Measurements from ENCODE around the gene THRB.

Gene THRB

DNA sequence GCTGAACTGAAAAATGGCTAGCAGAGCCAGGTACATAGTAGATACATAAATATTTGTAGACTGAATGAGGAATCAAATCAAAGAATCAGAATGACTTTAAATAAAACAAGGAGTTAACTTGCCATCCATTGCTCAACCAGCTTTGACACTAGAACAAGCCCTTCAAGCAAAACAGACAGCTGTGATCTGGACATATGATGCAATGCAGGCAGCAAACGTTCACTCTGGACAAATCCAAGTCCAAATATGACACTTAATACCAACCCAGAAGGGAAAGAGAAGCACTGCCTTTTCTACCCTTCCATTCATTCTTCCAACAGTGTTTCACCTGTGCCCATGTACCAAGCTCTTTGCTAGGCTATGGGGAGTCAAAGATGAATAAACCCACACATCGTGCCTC, 4.5 kb downstream of the THRB start:
- DNase-seq (ENCODE audit: low spot score), result no peak

DNA sequence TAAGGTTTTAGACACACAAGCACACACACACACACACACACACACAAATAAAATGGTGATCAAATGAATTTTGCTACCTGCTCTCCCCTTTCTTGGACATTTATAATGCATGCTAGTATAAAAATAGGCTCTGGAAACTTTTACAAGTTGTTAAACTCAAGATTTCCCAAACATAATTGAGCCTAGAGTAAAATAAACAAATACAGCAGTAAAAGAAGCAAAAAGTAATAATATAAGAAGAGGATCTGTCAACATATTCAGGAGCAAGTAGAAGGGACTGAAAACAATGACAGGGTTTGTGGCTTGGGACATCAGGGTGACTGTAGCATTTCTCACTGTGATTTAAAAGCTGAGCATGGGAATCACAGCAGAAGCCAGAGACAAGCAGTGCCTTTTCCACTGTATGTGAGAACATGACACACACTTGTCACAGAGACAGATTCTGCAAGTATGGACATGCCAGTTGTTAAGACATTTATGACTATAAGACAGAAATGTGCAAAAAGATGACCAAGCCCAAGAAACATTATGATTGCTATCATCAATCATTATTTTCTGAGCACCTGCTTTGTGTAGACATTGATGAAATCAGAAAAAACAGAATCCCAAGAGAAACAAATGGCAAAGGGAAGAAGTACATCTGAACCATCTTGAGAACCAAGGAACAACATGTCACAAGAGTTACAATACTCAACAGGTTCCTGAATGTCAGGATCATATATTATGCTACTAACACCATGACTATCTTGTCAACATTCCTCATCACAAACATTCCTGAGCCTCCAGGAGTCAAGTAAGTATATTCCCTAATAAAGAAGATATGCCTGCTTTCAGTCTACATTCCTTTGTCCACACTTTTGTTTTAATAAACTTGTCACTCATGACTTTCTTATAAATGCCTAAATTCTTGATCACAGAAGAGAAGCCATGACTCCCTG, 7.1 kb downstream of the THRB start:
- no peak for DNase-seq (ENCODE audit: low spot score)

DNA sequence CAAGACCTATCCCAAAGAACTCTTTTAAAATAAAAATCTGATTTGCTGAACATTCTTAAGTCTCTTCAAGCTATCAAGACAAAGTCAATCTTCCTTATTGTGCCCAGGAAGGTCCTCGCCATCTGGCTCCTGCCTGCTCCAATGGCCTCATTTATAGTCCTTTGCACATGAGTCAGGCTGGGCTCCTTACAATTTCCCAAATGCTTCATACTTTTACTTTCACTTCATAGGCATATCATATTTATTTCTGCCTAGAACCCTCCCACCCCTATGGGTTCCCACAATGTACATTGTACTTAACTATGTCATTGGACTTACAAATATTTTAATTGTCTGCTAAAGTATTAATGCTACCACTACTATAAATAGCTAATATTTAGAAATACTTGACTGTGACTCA, 9.1 kb downstream of the THRB start:
- no peak for DNase-seq (ENCODE audit: low spot score)

DNA sequence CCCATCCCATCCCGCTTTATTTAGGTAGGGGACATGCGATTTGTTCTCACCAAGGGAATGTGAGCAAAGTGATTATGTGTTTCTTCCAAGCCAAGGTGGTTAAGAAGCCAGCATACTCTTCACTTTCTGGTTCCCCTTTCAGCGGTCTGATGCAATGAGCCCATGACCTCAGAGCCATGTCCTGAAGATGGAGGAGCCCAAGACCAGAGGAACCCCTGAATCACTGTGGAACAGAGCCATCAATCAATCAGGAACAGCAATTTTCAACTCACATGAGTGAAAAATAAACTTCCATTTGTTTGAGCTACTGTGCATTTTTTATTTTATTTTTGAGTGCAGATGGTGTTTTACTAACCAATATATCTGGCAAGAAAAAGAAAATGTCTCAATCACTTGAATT, 10.8 kb downstream of the THRB start:
- DNase-seq (ENCODE audit: low spot score), result no peak

DNA sequence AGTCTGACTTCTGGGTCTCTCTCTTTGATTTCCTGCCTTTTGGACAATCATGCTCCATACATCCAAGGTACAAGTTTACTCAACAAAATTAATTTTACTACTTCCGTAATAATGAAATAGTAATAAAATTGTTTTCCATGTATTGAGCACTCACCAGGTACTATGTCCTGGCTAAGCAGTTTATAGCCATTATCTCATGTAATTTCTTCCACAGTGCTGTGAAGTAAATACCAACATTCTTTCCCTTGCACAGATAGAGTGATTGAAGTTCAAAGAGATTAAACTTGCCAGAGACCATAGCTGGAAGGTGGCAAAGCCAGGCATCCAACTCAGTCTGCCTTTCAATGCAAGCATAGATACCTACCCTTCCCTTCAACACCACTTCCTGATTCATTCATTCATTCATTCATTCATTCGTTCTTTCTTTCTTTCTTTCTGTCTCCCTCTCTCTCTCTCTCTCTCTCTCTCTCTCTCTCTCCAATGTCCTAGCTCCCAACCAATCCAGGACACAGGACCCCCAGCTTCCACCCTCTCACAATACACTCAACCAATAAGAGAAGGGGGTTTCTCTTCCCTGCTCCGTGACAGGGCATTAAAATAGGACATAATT, 12.4 kb downstream of the THRB start:
- no peak for DNase-seq (ENCODE audit: low spot score)

DNA sequence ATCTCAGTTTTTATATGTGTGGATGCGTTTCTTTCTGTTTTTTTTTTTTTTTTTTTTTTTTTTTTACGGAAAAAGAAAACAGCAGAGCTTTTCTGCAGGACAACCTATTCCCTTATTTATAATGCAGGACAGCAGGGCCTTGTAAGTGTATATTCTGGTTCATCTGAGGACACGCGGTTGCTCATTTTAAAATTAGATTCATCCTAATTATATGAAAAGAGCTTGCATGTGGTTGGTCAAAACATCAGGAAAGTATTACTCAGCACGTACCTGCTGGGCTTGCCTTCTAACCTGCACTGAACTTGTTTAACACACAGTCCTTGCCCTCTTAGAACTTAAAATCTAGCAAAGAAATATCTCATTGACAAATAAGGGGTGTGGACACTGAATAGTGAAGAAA, 13.5 kb downstream of the THRB start:
- no peak for DNase-seq (ENCODE audit: low spot score)

DNA sequence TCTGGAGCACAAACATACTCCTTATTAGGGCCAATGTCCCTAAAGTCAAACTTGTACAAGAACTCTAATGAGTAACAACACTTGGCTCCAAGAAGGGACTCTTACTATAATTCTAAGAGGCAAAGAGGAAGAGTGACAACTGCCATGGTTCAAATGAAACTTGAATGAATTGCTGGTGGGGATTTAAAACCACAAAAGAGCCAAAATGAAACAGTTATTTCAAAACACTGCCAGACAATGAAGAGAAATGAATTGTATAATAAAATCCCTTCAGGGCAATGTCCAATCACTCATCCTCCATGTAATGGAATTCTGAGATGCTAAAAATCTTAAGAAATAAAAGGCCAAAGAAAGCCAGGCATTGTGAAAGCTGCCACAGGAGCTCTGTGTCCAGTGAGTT, 14.2 kb downstream of the THRB start:
- no peak for DNase-seq (ENCODE audit: low spot score)

DNA sequence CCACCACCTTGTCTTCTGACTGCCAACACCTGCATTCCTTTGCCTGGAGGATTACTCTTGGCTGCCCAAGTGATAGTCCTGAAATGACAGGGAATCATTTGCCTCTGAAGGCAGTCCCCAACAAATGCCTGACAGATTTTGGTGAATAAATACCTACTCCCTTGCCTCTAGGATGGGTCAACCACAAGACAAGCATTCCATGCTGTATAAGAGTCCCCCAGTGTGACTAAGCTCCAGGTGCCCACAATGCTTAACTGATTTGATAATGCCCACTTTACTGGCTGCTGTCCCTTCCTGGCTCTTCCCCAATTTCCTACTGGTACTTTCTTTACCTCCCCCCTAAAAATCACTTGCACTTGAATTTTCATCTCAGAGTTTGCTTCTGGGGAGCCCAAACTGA, 14.8 kb downstream of the THRB start:
- DNase-seq (ENCODE audit: low spot score), result no peak

DNA sequence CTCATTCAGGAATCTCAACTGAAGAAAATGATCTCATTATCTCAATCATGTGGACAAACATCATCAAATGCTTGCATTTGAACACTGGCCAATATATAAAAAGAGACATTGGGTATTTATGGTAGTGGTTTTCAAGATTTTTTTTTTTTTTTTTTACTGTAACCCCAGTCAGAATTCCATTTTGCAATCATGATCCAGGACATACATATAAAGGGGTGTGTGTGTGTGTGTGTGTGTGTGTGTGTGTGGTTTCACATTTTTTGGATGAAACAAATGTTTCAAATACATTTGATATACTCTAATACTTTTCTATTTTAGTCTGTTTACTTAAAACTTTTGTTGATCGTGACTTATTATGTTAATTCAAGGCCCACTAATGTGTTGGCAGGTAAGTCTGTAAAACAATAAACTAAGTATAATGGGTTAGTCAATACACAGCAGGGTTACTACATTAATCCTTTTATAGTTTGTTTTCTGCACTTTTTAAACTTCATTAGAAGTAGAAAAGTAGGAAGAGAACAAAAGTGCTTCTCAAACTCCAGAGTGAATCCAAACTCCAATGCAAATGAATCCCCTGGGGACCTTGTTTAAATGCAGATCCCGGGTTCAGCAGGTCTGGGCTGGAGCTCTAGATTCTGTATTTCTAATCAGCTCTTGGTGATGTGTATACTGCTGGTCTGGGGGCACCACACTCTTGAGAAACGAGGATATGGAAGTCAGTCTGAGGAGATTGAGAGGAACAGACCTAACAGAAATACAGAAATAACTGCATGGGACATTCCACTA, 17.6 kb downstream of the THRB start:
- no peak for DNase-seq (ENCODE audit: low spot score)

DNA sequence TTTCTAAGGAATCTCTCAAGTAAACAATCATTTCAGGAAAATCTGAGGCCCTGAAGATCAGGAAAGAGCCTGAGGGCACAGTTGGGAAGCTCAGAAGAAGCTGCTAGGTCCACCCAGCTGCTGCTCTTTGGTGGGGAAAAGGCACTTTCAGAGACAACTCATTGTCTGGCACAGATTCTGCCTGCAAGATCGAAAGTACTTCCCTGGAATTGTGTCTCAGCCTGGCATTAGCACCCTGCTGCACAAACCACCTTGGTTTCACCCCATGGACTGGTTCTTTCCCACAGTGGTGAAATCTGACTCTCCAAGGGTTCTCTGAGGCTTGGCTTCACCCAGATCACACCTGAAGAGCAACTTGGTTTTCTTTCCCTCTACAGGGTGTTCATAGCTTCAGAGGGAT, 18.7 kb downstream of the THRB start:
- peak; percentile 20 for DNase-seq (ENCODE audit: low spot score)

DNA sequence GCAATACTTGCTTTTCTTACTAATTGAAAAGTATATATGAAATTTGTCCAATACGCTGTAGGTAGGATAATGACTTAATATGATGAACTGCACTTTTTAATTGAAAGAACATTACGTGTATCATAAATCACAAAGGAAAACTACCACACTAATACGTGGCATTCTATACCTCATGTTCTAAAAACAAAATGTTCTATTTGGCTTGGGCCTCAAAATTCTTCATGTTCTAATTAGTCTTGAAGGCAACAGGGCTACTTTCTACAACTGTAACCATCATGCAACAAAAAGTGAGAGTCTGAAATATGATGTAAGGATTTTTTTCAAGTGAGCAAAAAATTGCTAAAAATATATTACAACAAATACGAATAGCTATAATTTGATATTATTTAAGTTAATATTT, 19.8 kb downstream of the THRB start:
- no peak for DNase-seq (ENCODE audit: low spot score)

DNA sequence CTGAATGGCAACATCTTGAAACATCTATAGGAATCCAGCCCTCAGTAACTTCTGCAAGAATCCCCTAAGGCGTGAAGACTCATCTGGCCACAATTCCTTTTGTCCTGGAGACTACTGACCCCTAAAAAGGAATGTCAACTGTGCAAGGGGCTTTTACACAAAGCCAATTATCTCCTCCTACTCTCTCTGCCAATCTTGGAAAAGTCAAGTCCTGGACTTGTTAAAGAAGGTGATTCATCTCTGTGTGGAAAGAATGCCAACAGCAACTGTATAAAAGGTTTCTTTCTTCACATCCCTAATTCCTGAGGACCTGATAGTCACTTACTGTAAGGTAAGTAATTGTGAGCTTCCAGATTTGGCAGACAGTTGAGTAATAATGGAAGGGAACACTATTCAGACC, 22.3 kb downstream of the THRB start:
- DNase-seq (ENCODE audit: low spot score), result no peak

DNA sequence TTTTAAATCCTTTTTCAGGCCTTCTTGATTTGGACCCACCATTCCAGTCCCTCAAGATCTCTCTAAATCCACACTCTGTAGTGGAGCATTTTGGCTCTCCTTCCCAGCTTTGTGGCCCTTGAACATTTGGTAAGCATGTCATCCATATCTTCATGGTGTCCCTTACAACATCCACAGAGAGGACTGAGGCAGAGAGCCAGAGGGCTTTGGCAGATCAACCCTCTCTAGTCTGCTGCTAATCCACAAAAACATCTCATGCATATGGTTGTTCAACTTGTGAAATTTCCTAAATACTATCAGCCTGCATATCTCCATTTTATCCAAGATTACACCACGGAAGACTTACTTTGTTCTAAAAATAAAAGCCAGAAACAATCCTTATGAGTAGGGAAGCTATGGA, 23.2 kb downstream of the THRB start:
- DNase-seq (ENCODE audit: low spot score), result no peak

DNA sequence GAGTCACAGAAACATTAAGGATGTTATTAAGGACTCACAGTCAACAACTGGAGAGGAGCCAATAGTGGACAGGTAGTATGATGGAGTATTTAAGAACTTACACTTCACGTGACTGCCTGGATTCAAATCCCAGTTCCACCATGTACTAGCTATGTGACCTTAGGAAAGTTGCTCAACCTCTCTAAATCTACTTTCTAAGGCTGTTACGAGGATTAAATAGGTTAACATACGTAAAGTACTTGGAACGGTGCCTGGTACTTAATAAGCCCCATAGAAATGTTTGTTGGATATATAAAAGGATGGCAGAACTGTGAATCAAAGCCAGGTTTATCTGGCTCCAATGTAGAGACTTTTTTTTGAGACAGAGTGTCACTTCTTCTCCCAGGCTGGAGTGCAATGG, 24.4 kb downstream of the THRB start:
- DNase-seq (ENCODE audit: low spot score), result no peak

DNA sequence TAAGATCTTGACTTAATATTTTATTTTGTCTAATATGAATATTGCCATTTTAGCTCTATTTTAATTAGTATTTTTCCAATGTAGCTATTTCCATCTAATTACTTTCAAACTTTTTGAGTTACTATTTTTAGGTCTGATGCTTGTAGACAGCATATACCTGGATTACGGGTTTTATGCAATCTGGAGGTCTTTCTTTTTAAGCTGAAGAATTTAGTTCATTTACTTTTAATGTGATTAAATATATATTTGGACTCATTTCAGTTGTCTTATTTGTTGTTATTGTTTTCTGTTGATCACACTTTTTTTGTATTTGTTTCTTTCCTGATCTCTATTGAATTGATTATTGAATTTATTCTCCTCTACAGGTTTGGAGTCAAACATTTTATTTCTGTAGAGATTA, 30.3 kb downstream of the THRB start:
- DNase-seq (ENCODE audit: low spot score), result no peak

DNA sequence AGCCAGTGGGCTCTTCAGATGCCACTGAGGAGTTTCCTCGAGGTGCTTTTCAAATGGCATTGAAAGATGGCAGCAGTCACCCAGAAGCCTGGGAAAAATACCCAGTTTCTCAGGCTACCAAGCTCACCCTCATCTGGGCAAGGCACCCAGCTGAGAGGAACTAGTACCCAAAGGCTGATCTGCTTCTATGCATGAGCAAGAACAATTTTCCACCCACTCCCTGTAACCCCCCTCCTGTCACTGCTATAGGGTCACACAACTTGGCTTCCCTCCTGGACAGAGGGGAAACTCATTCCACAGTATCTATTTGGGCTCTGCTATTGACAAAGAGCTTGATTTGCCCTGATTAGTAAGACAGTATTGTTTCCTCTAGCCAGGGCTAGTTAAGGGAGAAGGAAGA, 31.9 kb downstream of the THRB start:
- no peak for DNase-seq (ENCODE audit: low spot score)

DNA sequence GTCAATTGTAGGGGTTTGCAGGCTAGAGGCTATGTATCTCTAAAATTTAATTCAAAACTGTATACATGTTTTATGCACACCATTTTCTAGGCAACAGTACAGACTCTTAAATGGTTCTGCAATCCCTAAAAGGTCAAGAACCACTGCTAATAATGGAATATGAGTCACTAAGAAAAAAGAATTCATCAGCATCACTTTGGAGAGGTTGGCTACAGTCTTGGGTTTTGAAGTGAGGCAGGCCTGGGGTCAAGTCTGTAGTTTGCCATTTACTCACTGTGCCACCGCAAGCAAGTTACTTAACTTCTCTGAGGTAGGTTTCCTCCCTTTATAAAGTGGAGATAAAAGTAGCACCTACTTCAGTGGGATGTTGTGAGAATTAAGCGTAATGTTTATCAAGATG, 33.7 kb downstream of the THRB start:
- no peak for DNase-seq (ENCODE audit: low spot score)

DNA sequence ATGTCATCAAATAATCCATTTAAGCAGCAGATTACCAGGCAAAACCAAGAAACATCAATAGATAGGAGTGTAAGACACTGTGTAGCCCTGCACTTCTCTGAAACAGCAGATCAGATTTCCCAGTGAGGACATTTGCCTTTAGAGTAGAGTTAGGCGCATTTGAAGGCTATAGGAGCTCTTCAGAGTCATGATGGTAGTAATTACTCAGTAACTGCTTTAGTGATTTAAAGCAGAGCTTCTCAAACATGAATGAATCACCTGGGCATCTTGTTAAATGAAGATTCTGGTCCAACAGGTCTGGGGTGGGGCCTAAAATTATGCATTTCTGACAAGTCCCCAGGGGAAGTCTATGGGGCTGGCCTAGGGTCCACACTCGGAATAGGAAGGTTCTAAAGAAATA, 36.9 kb downstream of the THRB start:
- DNase-seq (ENCODE audit: low spot score), result no peak

DNA sequence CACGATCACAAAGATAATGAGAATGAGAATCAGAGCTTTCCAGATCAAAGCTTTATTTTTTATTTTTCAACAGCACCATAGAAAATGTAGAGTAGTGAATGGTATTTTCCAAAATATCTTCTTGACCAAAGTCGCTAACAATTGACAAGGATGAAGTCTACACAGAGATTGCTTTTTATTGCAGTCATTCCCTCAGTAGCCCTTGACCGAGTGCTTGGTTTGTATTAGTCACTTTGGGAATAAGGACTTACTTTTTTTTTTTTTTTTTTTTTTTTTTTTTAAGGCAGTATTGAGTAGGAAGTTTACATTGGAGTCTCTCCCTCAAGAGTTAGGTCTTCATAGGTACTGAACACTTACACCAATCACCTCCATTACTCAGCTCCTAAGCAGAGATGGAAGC, 39.8 kb downstream of the THRB start:
- no peak for DNase-seq (ENCODE audit: low spot score)

DNA sequence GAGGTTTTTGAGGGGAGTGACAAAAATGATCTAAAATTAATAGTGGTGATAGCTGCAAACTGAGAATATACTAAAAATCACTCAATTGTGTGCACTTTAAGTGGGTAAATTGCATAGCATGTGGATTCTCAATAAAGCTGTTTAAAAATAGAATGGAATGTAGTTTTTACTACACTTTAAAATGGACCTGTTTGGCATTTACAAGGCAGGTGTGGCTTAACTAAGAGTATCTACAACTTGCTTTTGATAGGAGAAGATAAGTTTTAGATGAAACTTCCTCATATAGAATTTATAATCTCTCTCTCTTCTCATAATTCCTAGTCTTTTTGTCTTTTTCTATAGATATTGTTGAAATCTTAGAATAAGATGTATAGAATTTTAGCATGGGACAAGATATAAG, 40.3 kb downstream of the THRB start:
- DNase-seq (ENCODE audit: low spot score), result no peak

DNA sequence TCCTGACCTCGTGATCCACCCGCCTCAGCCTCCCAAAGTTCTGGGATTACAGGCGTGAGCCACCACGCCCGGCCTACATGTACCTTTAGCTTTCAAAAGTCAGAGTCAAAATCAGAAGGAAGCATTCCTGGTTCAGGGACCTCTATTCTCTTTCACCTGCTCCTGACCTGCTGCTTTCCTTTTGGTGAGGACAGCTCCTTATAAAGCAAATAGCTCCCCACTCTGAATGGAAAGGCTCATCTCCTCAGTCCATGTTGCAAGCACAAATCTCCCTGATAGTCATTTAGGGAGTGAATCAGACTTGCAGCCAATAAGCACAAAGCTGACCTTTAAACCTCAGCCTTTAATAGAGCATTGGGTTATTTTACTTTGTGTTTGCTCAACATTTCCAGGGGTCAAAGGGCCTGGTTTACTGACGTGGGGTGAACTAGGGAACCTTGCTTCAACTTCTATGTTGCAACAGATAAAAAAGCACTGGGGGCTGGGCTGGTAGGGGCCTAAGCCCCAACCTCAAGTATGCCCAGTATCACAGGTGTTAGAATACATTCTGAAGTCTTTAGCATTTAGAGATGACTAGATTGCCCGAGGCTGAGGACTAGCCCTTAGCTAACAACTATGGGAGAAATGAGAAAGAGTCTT, 43.1 kb downstream of the THRB start:
- DNase-seq (ENCODE audit: low spot score), result no peak

DNA sequence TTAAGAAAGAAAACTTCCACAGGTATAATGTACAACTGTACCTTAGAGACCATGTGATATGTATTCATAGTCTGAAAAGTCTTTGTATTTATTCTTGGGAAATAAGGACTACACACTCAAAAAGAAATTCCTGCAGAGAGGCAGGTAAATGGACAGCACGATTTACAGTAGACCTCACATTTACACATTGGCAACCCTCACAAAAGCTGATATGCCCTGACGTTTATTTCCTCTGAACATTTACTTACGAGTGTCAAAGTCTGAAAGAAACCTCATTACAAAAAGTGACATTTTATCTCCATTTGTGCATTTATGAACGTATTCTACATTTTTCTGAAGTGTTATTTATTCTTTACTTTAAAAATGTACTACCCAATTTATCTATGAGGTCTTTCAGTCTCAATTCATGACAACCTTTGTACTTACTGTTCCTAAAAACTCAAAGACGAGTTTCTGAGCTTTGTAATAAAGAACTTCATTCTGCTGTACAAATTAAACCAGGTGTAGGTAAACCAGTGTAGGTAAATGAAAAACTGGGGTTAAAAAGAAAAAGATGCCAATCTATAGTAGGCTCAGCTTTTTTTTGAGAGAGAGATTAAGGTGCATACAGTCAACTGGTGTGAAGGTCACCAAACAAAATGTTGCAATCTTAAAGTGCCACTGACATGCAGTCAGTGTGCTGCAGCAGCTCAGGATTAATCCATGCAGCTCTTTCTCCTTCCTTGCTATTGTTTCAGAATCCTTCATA, 44.3 kb downstream of the THRB start:
- DNase-seq (ENCODE audit: low spot score), result no peak

Measured in GM03348 (cell line).